Tibial artery (tissue), 4 donors: ENCODE measurements around the gene RCOR2.

Experiments used
- DNase-seq, 2 donors: peaks; one replicate each; pipeline ENCODE4 v3.0.0-alpha.2; 2019
- H3K27ac ChIP-seq, 2 donors: fragments of 200-600 bp; sonication (generic) in 1 of 2; 1 replicate in 1 of 2; 2 replicates in 1 of 2; pipeline ENCODE4 v1.5.1; 2018 to 2019; ENCODE audit warnings: mild to moderate bottlenecking in 1 of 2
- H3K27me3 ChIP-seq, 2 donors: fragments of 200-600 bp; sonication (generic) in 1 of 2; one replicate each; pipeline versions ENCODE4 v1.5.1 to v1.6.0; 2016 to 2019
- H3K36me3 ChIP-seq, 3 donors: fragments of 200-600 bp; sonication (generic) in 2 of 3; one replicate each; pipeline ENCODE4 v1.5.1; 2016 to 2019; ENCODE audit warnings: mild to moderate bottlenecking in 2 of 3
- H3K4me1 ChIP-seq, 4 donors: fragments of 200-600 bp; sonication (generic) in 2 of 4; 1 replicate in 3 of 4; 2 replicates in 1 of 4; pipeline ENCODE4 v1.5.1; 2016 to 2019
- H3K4me3 ChIP-seq, 2 donors: fragments of 200-600 bp; sonication (generic) in 1 of 2; 1 replicate in 1 of 2; 2 replicates in 1 of 2; pipeline ENCODE4 v1.5.1; 2018 to 2019; ENCODE audit warnings: mild to moderate bottlenecking in 2 of 2
- H3K9me3 ChIP-seq, 3 donors: fragments of 200-600 bp; sonication (generic) in 1 of 3; one replicate each; pipeline ENCODE4 v1.5.1; 2016 to 2019
- intact Hi-C: fragments of 100-400 bp; cut with DNase I; formaldehyde crosslinking; loops from one replicate; pipeline ENCODE4 v1.15.0; 2023; ENCODE audit warnings: low total_unique reads
- TF ChIP-seq, protein P1 (sequence below), 2 experiments: fragments of 200-600 bp in 1 of 2; fragments of 450-650 bp in 1 of 2; IDR thresholded peaks; one replicate each; pipeline ENCODE4 v1.5.1; 2017 to 2019; ENCODE audit warnings: antibody characterized with exemption in 2 of 2, mild to moderate bottlenecking in 1 of 2, moderate library complexity in 1 of 2

RCOR2 gene

DNA sequence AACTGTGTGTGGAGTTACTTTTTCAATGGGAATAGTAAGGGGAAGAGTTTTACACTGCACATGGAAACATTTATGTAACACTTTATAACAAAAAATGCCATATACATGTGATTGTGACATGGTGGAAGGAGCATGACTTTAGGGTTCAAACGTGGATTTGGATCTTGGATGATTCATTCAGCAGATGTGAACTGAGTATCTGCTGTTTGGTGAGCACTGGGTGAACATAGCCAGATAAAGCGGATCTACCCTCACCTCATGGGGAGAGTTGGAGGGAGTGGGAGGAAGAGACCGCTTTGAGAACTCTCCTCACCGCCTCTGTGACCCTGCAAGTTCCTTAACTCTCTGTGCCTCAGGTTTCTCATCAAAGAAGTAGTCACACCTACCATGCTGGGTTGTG is 24.9 kb upstream of the RCOR2 start:
- H3K36me3 ChIP-seq: peaks cover 0 to 8% (median 0%) of the 10 kb centered on the region in 3 donors
- H3K9me3 ChIP-seq: no peaks in the 10 kb centered on the region
- DNase-seq: no peak
- H3K4me1 ChIP-seq: peaks cover 0 to 40% (median 24%) of the 10 kb centered on the region in 4 donors
- no peak overlapping the region for H3K4me3 ChIP-seq
- H3K27me3 ChIP-seq: no peaks in the 10 kb centered on the region
- TF ChIP-seq, protein P1, sequence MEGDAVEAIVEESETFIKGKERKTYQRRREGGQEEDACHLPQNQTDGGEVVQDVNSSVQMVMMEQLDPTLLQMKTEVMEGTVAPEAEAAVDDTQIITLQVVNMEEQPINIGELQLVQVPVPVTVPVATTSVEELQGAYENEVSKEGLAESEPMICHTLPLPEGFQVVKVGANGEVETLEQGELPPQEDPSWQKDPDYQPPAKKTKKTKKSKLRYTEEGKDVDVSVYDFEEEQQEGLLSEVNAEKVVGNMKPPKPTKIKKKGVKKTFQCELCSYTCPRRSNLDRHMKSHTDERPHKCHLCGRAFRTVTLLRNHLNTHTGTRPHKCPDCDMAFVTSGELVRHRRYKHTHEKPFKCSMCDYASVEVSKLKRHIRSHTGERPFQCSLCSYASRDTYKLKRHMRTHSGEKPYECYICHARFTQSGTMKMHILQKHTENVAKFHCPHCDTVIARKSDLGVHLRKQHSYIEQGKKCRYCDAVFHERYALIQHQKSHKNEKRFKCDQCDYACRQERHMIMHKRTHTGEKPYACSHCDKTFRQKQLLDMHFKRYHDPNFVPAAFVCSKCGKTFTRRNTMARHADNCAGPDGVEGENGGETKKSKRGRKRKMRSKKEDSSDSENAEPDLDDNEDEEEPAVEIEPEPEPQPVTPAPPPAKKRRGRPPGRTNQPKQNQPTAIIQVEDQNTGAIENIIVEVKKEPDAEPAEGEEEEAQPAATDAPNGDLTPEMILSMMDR (IDR thresholded peaks at IDR 0.05): no peak
- intact Hi-C loops: no loop called here
- H3K27ac ChIP-seq: no peak overlapping the region

DNA sequence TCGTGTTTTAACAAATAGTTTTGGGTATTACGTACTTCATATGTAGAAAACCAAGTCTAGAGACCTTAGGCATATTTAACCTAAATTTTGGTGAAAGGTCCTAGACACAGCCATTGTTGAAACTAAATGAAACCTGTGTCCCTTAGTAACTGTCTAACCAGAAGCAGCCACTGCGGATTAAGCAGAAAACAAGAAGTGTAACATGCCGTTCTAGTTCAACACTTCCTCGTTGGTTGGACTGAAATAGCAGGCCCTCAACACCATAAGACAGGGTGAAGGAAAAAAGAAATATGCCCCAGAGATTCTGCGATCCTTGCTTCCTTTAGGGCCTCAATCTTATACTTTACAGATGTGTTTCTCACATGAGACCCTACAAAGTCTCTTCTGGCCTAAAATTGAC is 23.8 kb upstream of the RCOR2 start:
- Histone ChIP-seq H3K27ac (no peak overlapping the region), H3K36me3 (no peaks in the 10 kb centered on the region), H3K4me1 (peaks cover 0 to 37% (median 22%) of the 10 kb centered on the region in 4 donors), H3K9me3 (no peaks in the 10 kb centered on the region), H3K4me3 (no peak overlapping the region), H3K27me3 (no peaks in the 10 kb centered on the region)
- no peak for DNase-seq
- intact Hi-C loops: no loop called here
- TF ChIP-seq, protein P1 (IDR thresholded peaks at IDR 0.05): no peak

DNA sequence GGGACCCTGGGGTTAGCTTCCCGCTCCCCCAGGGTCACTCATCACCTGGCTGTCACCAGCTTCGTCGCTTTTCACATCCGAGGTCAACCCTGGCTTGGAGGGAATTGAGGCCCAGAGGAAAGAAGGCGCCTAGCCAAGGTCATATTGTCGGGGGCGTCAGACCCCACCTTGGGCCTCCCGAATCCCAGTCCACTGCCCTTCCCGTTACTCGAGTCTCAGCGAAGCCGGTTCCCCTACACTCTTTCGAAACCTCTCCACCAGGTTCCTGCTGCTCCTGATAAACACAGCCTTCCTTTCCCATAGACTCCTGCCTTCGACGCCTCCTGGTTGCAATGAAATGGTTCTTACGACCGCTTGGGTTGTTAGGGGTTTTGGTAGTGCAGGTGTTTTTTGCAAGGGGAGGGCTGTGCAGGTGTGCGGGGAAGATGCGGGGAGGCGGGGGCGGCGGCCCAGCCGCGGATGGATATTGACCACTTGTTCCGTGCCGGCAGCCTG is 22.5 kb upstream of the RCOR2 start:
- intact Hi-C loops: no loop called here
- peak overlapping the region; percentile 67 to 71 for H3K27ac ChIP-seq
- H3K4me3 ChIP-seq: peak overlapping the region; percentile 67 to 69
- peaks cover 0 to 25% (median 13%) of the 10 kb centered on the region in 4 donors for H3K4me1 ChIP-seq
- no peaks in the 10 kb centered on the region for H3K27me3 ChIP-seq
- H3K9me3 ChIP-seq: no peaks in the 10 kb centered on the region
- TF ChIP-seq, protein P1 (IDR thresholded peaks at IDR 0.05): no peak
- DNase-seq: no peak
- H3K36me3 ChIP-seq: no peaks in the 10 kb centered on the region

DNA sequence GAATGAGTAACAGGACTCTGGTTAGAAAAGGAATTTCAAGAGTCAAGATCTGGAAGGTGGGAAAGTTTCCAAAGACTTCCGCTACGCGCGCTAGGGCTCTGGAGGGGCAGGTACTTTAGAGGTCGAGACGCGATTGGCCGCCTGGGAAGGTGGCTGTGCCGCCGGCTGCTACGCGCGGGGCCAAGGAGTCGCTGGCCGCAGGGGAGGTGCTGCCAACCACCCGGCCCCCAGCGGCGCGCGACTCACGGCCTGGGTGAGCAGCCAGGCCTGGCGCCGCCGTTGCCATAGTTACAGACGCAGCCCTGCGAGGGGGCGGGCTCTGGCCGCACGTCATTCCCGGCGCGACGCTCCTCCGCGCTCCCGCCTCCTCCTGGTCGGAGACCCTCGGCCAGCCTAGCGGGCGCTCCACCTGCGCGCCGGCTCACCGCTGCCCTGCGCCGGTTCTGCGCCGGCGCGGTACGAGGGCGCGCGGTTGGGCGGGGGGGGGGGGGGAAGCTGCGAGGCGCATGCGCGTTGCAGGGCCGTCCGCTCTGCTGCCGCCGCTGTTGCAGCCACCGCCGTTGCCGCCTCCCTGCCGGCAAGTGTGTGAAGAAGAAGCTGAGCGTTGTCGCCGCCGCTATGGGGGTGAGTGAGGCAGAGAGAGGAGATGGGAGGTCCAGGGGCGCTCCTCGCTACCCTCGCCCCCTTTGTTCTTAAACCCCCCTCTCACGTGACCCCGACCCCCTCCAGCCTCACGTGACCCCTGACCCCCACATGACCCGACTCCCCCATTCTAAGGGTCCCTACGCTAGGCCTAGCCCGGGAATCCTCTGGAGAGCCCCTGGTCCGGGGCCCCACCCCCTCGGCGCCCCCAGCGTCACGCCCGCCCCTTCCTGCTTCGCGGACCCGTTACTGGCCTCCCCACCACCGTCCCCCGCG is 21.8 kb upstream of the RCOR2 start, which contains the start of gene NAA40:
Gene NAA40 (plus strand): TSS at position 524 of the 918 bp plus-strand sequence. CDS start 95 bp downstream, at position 619.
- peak within 1 kb of the TSS; percentile 67 to 71 for H3K27ac ChIP-seq
- H3K27me3 ChIP-seq: no peaks in the 10 kb centered on the region
- no peaks in the 10 kb centered on the region for H3K36me3 ChIP-seq
- H3K9me3 ChIP-seq: no peaks in the 10 kb centered on the region
- peaks cover 0 to 30% (median 12%) of the 10 kb centered on the region in 4 donors for H3K4me1 ChIP-seq
- peak; percentile 84 to 92 for DNase-seq
- TF ChIP-seq, protein P1 (IDR thresholded peaks at IDR 0.05): peak in 1 of 2 experiments; percentile 27
- peak within 1 kb of the TSS; percentile 67 to 69 for H3K4me3 ChIP-seq
- intact Hi-C loops: no loop called here

DNA sequence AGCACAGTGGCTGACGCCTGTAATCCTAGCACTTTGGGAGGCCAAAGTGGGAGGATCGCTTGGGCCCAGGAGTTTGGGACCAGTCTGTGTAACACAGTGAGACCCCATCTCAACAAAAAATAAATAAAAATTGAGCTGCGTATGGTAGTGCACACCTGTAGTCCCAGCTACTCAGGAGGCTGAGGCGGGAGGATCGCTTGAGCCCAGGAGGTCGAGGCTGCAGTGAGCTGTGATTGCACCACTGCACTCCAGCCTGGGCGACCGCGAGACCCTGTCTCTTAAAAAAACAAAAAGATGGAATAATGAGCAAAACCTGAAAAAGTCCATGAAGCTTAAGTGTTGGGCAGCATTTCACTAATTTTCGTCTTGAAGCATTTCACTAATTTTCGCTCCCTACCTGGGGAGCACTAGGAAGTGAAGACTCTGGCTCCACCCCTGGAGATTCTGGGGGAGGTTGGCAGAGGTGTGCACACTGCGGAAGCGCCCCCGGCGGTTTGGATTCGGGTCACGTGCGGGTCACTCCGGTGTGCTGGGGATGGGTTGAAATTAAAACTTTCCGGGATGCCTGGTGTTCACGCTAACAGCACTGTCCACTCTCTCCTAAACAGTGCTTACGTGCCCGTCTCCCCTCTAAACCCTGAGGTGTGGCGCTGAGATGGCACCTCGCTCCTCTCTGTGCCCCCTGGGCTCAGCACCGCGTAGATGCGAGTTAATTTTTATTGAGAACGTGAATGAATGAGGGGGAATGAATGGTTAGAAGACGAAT is 20.9 kb upstream of the RCOR2 start:
- intact Hi-C loops: no loop called here
- Histone ChIP-seq H3K27me3 (no peaks in the 10 kb centered on the region), H3K36me3 (no peaks in the 10 kb centered on the region), H3K9me3 (no peaks in the 10 kb centered on the region), H3K4me3 (peak overlapping the region; percentile 67 to 69), H3K4me1 (peaks cover 0 to 35% (median 14%) of the 10 kb centered on the region in 4 donors), H3K27ac (peak overlapping the region; percentile 67 to 71)
- DNase-seq: no peak
- TF ChIP-seq, protein P1 (IDR thresholded peaks at IDR 0.05): no peak
